ENCODE data around the gene GDF2. TPM values are rescaled to one million over a fixed set of nuclear protein-coding genes. Genes with fewer than 3 reads are reported as not detected.

GDF2 gene
- total RNA-seq, 1 donor from 2014 or later = not detected

DNA sequence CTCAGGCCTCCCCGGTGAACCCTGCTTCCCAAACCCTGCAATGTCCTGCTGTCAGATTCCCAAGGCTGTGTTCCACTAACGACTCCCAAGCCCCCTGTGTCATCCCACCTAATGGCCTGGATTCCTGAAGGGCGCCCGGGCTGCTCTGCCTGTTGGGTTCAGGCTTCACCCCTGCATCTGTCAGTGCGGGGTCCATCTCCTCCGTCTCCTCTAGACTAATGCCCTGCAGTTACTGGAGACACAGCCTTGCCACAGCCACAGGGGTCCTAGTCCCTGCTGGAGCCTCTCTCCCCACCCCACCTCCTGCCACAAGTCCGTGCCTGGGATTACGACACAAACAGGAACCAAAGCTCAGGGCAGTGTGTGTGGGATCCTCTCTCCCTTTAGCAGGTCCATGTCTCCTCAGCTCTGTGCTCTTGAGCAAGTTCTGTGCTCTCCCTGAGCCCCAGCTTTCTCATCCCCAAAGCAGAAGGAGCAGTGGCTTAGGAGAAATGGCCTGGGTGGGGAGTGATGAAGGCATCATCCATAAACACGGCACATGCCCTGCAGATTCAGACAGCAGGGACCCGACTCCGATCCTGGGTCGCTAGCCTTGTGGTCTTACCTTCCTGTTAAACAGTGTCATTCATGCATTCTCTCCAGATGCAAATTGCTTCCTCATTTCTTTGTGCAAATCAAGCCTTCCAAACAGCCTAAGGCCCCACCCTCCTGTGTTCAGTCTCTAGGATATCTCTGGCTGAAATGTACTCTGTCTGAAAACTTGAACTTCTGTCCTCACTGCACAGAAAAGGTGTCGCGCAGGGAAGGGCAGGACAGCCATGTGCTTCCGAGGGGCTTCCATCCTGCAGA lies 17.7 kb downstream of the GDF2 start:
- Mint-ChIP-seq H3K9me3 (ENCODE audit: low read depth) (no peaks in the 10 kb centered on the region), H3K4me3 (ENCODE audit: low read depth) (no peak overlapping the region), H3K27ac (no peak overlapping the region), H3K36me3 (ENCODE audit: insufficient read depth) (no peaks in the 10 kb centered on the region), H3K4me1 (ENCODE audit: low read depth) (no peaks in the 10 kb centered on the region), H3K27me3 (peaks cover 36% of the 10 kb centered on the region)
- TF ChIP-seq, protein P1, sequence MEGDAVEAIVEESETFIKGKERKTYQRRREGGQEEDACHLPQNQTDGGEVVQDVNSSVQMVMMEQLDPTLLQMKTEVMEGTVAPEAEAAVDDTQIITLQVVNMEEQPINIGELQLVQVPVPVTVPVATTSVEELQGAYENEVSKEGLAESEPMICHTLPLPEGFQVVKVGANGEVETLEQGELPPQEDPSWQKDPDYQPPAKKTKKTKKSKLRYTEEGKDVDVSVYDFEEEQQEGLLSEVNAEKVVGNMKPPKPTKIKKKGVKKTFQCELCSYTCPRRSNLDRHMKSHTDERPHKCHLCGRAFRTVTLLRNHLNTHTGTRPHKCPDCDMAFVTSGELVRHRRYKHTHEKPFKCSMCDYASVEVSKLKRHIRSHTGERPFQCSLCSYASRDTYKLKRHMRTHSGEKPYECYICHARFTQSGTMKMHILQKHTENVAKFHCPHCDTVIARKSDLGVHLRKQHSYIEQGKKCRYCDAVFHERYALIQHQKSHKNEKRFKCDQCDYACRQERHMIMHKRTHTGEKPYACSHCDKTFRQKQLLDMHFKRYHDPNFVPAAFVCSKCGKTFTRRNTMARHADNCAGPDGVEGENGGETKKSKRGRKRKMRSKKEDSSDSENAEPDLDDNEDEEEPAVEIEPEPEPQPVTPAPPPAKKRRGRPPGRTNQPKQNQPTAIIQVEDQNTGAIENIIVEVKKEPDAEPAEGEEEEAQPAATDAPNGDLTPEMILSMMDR (IDR thresholded peaks at IDR 0.05; ENCODE audit: unreplicated experiment) = no peak
- DNase-seq (ENCODE audit: low spot score, unreplicated experiment) = no peak

DNA sequence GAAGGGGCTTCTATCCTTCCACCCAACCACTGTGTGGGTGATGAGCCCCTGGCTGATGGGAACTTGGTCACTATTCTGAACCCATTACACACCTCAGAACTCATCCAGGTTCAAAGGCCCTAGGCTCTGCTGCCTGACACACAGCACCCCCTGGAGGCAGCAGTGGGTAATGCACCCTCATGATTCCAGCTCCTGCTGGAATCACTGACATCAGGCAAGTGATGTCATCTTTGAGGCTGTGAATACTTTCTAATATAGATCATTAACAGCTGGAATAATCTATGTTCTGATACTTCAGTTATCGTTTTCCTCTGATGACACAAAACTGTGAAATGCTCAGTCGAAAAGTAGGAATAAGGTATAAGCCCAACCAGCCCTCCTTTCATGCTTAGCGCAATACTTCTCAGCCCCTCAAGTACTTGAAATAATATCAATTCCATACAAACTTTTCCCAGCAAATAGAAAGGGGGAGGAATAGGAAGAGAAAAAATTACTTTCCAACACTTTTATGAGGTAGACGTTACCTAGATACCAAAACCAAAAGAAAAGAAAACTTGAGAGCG lies 18.4 kb downstream of the GDF2 start:
- no peaks in the 10 kb centered on the region for H3K9me3 Mint-ChIP-seq (ENCODE audit: low read depth)
- H3K36me3 Mint-ChIP-seq (ENCODE audit: insufficient read depth) = no peaks in the 10 kb centered on the region
- H3K27me3 Mint-ChIP-seq = peaks cover 35% of the 10 kb centered on the region
- peak; percentile 74 for DNase-seq (ENCODE audit: low spot score, unreplicated experiment)
- no peaks in the 10 kb centered on the region for H3K4me1 Mint-ChIP-seq (ENCODE audit: low read depth)
- H3K4me3 Mint-ChIP-seq (ENCODE audit: low read depth) = no peak overlapping the region
- TF ChIP-seq, protein P1 (IDR thresholded peaks at IDR 0.05; ENCODE audit: unreplicated experiment) = peak; percentile 96
- H3K27ac Mint-ChIP-seq = no peak overlapping the region

DNA sequence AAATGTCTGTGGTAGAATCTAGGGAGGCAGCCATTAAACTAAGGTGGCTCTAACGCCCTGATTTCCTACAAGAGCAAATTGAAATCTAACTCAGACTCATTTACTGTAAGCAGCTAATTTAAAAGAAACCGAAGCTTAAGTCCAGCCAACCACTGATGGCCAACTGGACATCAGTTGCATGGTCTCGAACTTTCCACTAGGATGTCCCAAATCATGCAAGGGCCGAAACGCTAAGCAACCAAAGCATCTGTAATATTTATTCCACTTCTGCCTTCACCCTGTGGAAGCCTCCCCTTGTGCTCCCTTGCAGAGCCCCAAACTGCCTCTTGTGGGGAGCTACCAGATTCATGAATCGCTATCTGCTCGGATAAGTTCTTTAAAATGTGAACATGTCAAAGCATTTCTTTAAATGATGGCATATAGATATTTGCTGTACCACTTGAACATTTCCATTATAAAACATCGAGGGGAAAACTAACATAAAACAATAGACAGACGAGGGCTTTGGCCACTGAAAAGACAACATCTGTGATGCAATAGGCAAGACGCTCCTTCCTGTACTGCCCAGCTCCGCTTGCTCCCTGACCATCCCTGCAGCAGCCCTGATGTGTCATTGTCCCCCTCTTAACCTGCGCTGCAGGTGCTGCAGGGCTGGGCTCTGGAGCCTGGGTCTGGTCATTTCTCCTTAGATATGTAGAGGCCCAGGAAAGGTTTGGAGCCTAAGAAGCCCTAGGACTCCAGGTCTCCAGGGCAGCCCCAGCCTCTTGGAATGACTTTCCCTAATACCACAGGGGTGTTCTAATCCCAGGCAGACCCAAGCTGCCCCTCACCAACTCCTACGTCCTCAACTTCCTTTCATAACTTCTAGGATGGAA lies 23.0 kb downstream of the GDF2 start:
- H3K27ac Mint-ChIP-seq = no peak overlapping the region
- peaks cover 20% of the 10 kb centered on the region for H3K27me3 Mint-ChIP-seq
- no peak overlapping the region for H3K4me3 Mint-ChIP-seq (ENCODE audit: low read depth)
- no peaks in the 10 kb centered on the region for H3K9me3 Mint-ChIP-seq (ENCODE audit: low read depth)
- no peak for DNase-seq (ENCODE audit: low spot score, unreplicated experiment)
- TF ChIP-seq, protein P1 (IDR thresholded peaks at IDR 0.05; ENCODE audit: unreplicated experiment) = no peak
- H3K4me1 Mint-ChIP-seq (ENCODE audit: low read depth) = peaks cover 2% of the 10 kb centered on the region
- no peaks in the 10 kb centered on the region for H3K36me3 Mint-ChIP-seq (ENCODE audit: insufficient read depth)

DNA sequence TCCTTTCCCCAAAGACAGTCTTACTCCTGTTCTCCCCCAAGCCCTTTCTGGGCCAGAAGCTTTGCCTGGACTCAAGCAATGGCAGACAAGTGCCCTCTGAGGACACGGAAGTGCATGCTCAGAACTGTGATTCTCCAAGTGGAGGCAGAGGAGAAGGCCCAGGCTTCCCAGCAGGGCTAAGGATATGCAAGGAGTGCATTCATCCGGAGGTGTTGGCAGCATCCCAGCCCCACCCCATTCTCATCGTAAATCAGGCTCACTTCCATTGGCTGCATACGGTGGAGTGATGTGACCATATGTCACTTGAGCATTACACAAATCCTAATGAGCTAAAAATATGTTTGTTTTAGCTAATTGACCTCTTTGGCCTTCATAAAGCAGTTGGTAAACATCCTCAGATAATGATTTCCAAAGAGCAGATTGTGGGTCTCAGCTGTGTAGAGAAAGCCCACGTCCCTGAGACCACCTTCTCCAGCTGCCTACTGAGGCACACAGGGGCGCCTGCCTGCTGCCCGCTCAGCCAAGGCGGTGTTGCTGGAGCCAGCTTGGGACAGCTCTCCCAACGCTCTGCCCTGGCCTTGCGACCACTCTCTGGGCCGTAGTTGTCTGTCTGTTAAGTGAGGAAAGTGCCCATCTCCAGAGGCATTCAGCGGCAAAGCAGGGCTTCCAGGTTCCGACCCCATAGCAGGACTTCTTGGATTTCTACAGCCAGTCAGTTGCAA lies 24.5 kb downstream of the GDF2 start:
- TF ChIP-seq, protein P1 (IDR thresholded peaks at IDR 0.05; ENCODE audit: unreplicated experiment) = no peak
- Mint-ChIP-seq H3K27me3 (peaks cover 17% of the 10 kb centered on the region), H3K4me1 (ENCODE audit: low read depth) (peaks cover 2% of the 10 kb centered on the region), H3K36me3 (ENCODE audit: insufficient read depth) (no peaks in the 10 kb centered on the region), H3K9me3 (ENCODE audit: low read depth) (no peaks in the 10 kb centered on the region), H3K27ac (no peak overlapping the region), H3K4me3 (ENCODE audit: low read depth) (no peak overlapping the region)
- DNase-seq (ENCODE audit: low spot score, unreplicated experiment) = no peak
